ENCODE data around the gene VPS37C. TPM values are rescaled to one million over a fixed set of nuclear protein-coding genes. Genes with fewer than 3 reads are reported as not detected.
A peak's percentile ranks its signal among the peaks of the same experiment; 100 is the strongest.

The VPS37C gene
- total RNA-seq, 4 donors from 2014 or later = 28.9 to 56.9 (median 40.3) TPM

DNA sequence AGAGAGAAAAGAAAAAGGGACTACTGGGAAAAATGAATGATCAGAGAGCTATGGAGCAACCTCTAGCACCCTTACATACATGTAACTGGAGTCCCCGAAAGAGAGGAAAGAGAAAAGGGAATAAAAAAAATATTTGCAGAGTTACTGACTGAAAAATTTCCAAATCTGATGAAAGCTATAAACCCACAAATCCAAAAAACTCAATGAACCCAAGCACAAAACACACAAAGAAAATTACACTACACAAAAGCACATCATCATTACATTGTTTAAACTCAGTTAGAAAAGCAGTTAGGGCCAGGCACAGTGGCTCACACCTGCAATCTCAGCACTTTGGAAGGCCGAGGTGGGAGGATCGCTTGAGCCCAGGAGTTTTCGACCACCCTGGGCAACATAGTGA is 6.7 kb downstream of the VPS37C start:
- no peak for TF ChIP-seq POLR2A (IDR thresholded peaks at IDR 0.05)
- TF ChIP-seq, protein P1, sequence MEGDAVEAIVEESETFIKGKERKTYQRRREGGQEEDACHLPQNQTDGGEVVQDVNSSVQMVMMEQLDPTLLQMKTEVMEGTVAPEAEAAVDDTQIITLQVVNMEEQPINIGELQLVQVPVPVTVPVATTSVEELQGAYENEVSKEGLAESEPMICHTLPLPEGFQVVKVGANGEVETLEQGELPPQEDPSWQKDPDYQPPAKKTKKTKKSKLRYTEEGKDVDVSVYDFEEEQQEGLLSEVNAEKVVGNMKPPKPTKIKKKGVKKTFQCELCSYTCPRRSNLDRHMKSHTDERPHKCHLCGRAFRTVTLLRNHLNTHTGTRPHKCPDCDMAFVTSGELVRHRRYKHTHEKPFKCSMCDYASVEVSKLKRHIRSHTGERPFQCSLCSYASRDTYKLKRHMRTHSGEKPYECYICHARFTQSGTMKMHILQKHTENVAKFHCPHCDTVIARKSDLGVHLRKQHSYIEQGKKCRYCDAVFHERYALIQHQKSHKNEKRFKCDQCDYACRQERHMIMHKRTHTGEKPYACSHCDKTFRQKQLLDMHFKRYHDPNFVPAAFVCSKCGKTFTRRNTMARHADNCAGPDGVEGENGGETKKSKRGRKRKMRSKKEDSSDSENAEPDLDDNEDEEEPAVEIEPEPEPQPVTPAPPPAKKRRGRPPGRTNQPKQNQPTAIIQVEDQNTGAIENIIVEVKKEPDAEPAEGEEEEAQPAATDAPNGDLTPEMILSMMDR (IDR thresholded peaks at IDR 0.05) = no peak
- Histone ChIP-seq H3K9me3 (no peaks in the 10 kb centered on the region), H3K4me3 (no peak overlapping the region), H3K4me1 (peaks cover 3 to 63% (median 8%) of the 10 kb centered on the region in 4 donors), H3K36me3 (no peaks in the 10 kb centered on the region), H3K27me3 (no peaks in the 10 kb centered on the region), H3K27ac (no peak overlapping the region)
- DNase-seq = no peak

DNA sequence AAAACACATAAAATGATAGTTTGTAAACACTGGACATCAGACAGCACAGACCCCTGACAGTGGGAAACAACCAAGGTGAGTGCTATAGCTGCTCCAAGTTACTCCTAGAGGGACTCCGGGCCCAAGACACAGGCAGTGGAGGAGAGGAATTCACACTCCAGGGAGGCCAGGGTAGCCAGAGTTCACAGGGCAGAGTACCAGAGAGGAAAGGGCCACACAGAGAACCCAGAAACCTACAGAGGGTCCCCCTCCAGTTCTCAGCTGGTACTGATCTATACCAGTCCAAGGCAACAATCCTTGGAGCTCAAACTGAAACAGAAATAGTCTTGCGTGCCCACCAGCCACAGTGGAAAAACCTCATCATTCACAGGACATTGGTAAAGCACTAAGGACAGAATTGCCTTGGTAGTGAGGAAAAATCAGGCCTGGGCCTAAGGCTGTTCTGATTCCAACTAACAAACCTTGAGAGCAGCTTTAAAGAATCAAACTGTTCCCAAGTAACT is 7.6 kb downstream of the VPS37C start:
- Histone ChIP-seq H3K27ac (peak overlapping the region in 3 of 4 donors; percentile 14 to 62 (median 44)), H3K27me3 (no peaks in the 10 kb centered on the region), H3K36me3 (no peaks in the 10 kb centered on the region), H3K9me3 (no peaks in the 10 kb centered on the region), H3K4me3 (no peak overlapping the region), H3K4me1 (peaks cover 3 to 63% (median 8%) of the 10 kb centered on the region in 4 donors)
- DNase-seq = no peak
- TF ChIP-seq POLR2A (IDR thresholded peaks at IDR 0.05) = no peak
- TF ChIP-seq, protein P1 (IDR thresholded peaks at IDR 0.05) = no peak

DNA sequence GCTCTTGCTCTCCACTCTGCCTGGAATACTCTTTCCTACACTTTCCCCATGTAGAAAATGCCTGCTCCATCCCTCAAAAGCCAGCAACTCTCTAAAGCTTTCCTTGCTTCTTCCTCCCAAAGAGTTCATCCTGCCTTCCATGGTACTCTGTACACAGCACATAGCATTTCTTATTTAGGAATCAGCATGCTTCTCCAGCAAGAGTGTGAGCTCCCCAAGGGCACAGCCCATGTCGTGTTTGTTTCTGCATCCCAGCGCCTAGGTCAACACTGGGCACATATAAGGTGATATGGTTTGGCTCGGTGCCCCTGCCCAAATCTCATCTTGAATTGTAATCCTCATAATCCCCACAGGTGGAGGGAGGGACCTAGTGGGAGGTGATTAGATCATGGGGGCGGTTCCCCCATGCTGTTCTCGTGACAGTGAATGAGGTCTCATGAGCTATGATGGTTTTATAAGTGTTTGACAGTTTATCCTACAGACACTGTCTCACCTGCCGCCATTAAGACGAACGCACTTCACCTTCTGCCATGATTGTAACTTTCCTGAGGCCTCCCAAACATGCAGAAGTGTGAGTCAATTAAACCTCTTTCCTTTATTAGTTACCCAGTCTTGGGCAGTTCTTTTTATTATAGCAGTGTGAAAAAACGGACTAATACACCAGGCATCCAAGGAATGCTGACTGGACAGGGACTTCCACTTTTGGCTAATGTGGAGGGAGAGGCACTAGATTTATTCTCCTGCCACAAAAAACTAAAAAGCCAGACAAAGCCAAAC is 8.2 kb downstream of the VPS37C start:
- TF ChIP-seq POLR2A (IDR thresholded peaks at IDR 0.05) = no peak
- TF ChIP-seq, protein P1 (IDR thresholded peaks at IDR 0.05) = no peak
- peak overlapping the region in 3 of 4 donors; percentile 44 to 62 (median 55) for H3K27ac ChIP-seq
- no peaks in the 10 kb centered on the region for H3K9me3 ChIP-seq
- no peaks in the 10 kb centered on the region for H3K27me3 ChIP-seq
- peaks cover 3 to 57% (median 8%) of the 10 kb centered on the region in 4 donors for H3K4me1 ChIP-seq
- no peaks in the 10 kb centered on the region for H3K36me3 ChIP-seq
- no peak overlapping the region for H3K4me3 ChIP-seq
- DNase-seq = no peak

DNA sequence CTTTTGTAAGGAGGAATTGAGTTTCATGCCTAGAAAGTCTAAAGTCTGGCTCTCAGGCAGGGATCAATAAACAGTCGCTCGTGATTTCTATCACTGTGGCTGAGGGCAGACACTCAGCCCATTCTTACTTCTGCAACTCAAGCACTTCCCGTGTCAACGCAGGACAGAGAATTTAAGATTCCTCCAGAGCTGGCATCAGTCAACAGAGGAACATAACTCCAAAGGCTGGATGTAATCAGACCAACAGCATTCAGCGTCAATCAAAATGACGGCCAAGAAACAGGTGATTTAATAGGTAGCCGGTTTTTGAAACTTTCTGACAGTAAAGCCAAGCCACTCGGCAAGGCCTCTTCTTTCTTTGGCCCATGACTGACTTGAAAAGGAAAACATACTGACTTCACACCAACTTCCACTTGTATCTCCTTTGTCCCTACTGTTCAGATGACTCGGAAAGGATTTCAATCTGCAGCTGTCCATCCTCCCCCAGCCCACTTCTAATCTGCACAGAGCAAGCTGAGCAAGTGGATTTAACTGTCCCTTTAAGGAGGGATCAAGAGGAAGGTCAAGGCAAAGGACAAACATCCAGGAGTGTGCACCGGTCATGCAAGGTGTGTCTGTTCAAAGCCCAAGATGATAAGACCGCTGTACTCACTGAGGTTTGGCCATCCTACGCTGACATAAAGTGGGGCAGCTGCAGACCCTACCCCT is 9.5 kb downstream of the VPS37C start:
- Histone ChIP-seq H3K4me3 (no peak overlapping the region), H3K4me1 (peaks cover 3 to 53% (median 8%) of the 10 kb centered on the region in 4 donors), H3K27me3 (no peaks in the 10 kb centered on the region), H3K36me3 (no peaks in the 10 kb centered on the region), H3K9me3 (no peaks in the 10 kb centered on the region), H3K27ac (peak overlapping the region in 3 of 4 donors; percentile 44 to 62 (median 55))
- DNase-seq = no peak
- TF ChIP-seq, protein P1 (IDR thresholded peaks at IDR 0.05) = no peak
- TF ChIP-seq POLR2A (IDR thresholded peaks at IDR 0.05) = no peak

DNA sequence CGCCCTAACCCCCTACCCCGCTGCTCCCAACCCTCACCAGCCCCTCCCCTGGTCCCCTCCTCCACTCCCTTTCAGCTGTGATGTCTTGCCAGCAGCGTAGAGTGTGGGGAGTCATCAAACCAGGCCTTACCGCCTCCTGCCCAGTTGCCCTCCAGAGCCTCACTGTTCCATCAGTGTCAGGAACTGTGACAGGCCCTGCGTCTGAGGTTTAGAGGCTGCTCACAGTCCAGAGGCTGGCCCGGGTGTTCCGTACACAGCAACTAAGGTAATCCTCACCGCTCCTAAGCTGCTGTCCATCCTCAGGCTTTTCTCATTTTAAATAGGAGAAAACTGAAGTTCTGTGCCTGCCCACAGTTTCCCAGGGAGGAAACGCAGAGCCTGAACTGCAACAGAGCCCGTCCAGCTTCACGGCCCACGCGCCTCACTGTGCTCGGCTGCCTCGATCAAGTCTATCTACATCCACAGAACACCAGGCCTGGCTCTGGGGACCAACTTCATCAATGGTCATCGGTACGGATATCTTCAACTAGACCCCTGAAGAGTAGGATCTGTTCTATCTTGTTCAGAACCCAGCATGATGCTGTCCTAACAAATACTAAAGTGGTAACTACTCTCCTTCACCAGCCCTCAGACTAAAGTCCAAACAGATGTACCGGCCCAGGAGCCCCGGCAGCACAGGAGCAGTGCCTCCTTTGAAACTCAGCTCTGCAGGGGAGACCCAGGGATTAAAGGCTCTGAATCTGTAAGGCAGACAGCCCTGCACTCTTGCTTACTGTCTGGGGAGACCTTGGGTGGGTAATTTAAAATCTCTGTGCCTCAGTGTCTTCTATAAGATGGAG is 10.3 kb downstream of the VPS37C start:
- Histone ChIP-seq H3K4me3 (no peak overlapping the region), H3K4me1 (peaks cover 3 to 53% (median 8%) of the 10 kb centered on the region in 4 donors), H3K27ac (peak overlapping the region in 2 of 4 donors; percentile 44 to 62), H3K27me3 (no peaks in the 10 kb centered on the region), H3K9me3 (no peaks in the 10 kb centered on the region), H3K36me3 (no peaks in the 10 kb centered on the region)
- no peak for TF ChIP-seq POLR2A (IDR thresholded peaks at IDR 0.05)
- TF ChIP-seq, protein P1 (IDR thresholded peaks at IDR 0.05) = no peak
- no peak for DNase-seq
